RWPE2 (cell line): ENCODE results near the gene NUB1.

Experiments
- ATAC-seq: fragments of 200-7000 bp; cut with Tn5 transposase; 3 replicates; pipeline ENCODE4 v1.9.1; 2021; ENCODE audit warnings: low read depth
- DNase-seq: peaks from one replicate; pipeline ENCODE4 v3.0.0-alpha.2; 2020; ENCODE audit warnings: low spot score
- H3K27ac ChIP-seq: fragments of 450-650 bp; 2 replicates; pipeline ENCODE4 v1.5.1; 2017; ENCODE audit warnings: mild to moderate bottlenecking; ENCODE audit not compliant: poor library complexity, severe bottlenecking
- H3K27me3 ChIP-seq: fragments of 250-450 bp; sonication (Bioruptor Pico); 2 replicates; pipeline ENCODE4 v1.5.1; 2021; ENCODE audit warnings: mild to moderate bottlenecking, moderate library complexity; ENCODE audit not compliant: insufficient read depth, poor library complexity, severe bottlenecking
- H3K36me3 ChIP-seq: fragments of 250-450 bp; sonication (Bioruptor Pico); 2 replicates; pipeline ENCODE4 v1.5.1; 2020; ENCODE audit warnings: low read depth, mild to moderate bottlenecking, moderate library complexity
- H3K4me1 ChIP-seq: fragments of 250-450 bp; sonication (Bioruptor Pico); 2 replicates; pipeline ENCODE4 v1.5.1; 2021; ENCODE audit warnings: mild to moderate bottlenecking, moderate library complexity; ENCODE audit not compliant: insufficient read depth, poor library complexity, severe bottlenecking
- H3K4me3 ChIP-seq: fragments of 250-450 bp; sonication (Bioruptor Pico); 2 replicates; pipeline ENCODE4 v1.5.1; 2021; ENCODE audit warnings: mild to moderate bottlenecking, moderate library complexity; ENCODE audit not compliant: severe bottlenecking
- H3K9me3 ChIP-seq: fragments of 250-450 bp; sonication (Bioruptor Pico); 2 replicates; pipeline ENCODE4 v1.5.1; 2021; ENCODE audit warnings: mild to moderate bottlenecking, moderate library complexity; ENCODE audit not compliant: severe bottlenecking
- CTCF ChIP-seq: fragments of 450-650 bp; IDR thresholded peaks from one replicate; pipeline ENCODE4 v1.5.1; 2017; ENCODE audit warnings: mild to moderate bottlenecking, moderate library complexity; ENCODE audit not compliant: poor library complexity, severe bottlenecking

Gene NUB1

GRCh38 chr7:151327022-151327421 is 14.6 kb upstream of the NUB1 start:
- Histone ChIP-seq H3K4me3 (no peak overlapping the region), H3K4me1 (no peaks in the 10 kb centered on the region), H3K27ac (no peak overlapping the region), H3K36me3 (no peaks in the 10 kb centered on the region), H3K27me3 (no peaks in the 10 kb centered on the region), H3K9me3 (peaks cover 3% of the 10 kb centered on the region)
- DNase-seq = no peak
- ATAC-seq = no peak
- no peak for TF ChIP-seq CTCF

GRCh38 chr7:151327659-151328058 is 14.0 kb upstream of the NUB1 start:
- no peak for DNase-seq
- no peak overlapping the region for H3K27ac ChIP-seq
- H3K4me3 ChIP-seq = no peak overlapping the region
- H3K27me3 ChIP-seq = no peaks in the 10 kb centered on the region
- no peak for ATAC-seq
- H3K4me1 ChIP-seq = no peaks in the 10 kb centered on the region
- no peak for TF ChIP-seq CTCF
- H3K36me3 ChIP-seq = no peaks in the 10 kb centered on the region
- H3K9me3 ChIP-seq = peaks cover 3% of the 10 kb centered on the region

GRCh38 chr7:151330181-151330580 is 11.4 kb upstream of the NUB1 start:
- no peak for TF ChIP-seq CTCF
- Histone ChIP-seq H3K4me3 (no peak overlapping the region), H3K9me3 (peaks cover 3% of the 10 kb centered on the region), H3K36me3 (no peaks in the 10 kb centered on the region), H3K27ac (no peak overlapping the region), H3K4me1 (no peaks in the 10 kb centered on the region), H3K27me3 (no peaks in the 10 kb centered on the region)
- no peak for ATAC-seq
- DNase-seq = no peak

- Histone ChIP-seq H3K9me3 (peaks cover 3% of the 10 kb centered on the region), H3K27ac (no peak overlapping the region), H3K27me3 (no peaks in the 10 kb centered on the region), H3K36me3 (no peaks in the 10 kb centered on the region), H3K4me3 (no peak overlapping the region), H3K4me1 (no peaks in the 10 kb centered on the region)
- TF ChIP-seq CTCF = no peak
- ATAC-seq (no peak), DNase-seq (no peak)
Observed at GRCh38 chr7:151330661-151331060, 11.0 kb upstream of the NUB1 start.

- Histone ChIP-seq H3K27ac (no peak overlapping the region), H3K27me3 (no peaks in the 10 kb centered on the region), H3K36me3 (no peaks in the 10 kb centered on the region), H3K4me1 (no peaks in the 10 kb centered on the region), H3K9me3 (no peaks in the 10 kb centered on the region), H3K4me3 (no peak overlapping the region)
- no peak for DNase-seq
- TF ChIP-seq CTCF = no peak
- no peak for ATAC-seq
Observed at GRCh38 chr7:151334628-151335027, 7.0 kb upstream of the NUB1 start.
